Peyer's patch (tissue), 4 donors: Measurements from ENCODE around the gene RERE. TPM values are rescaled to one million over a fixed set of nuclear protein-coding genes. Genes with fewer than 3 reads are reported as not detected.
A peak's percentile ranks its signal among the peaks of the same experiment; 100 is the strongest.

Source experiments
- DNase-seq, 3 donors: peaks; one replicate each; pipeline ENCODE4 v3.0.0-alpha.2; 2017 to 2019
- H3K27ac ChIP-seq, 4 donors: fragments of 200-600 bp; sonication (generic); one replicate each; pipeline ENCODE4 v1.5.1; 2016 to 2019
- H3K27me3 ChIP-seq, 2 donors: fragments of 200-600 bp; sonication (generic); one replicate each; pipeline ENCODE4 v1.5.1; 2019
- H3K36me3 ChIP-seq, 3 donors: fragments of 200-600 bp; sonication (generic); one replicate each; pipeline ENCODE4 v1.5.1; 2016 to 2019
- H3K4me1 ChIP-seq, 4 donors: fragments of 200-600 bp; sonication (generic); one replicate each; pipeline ENCODE4 v1.5.1; 2016 to 2019
- H3K4me3 ChIP-seq, 4 donors: fragments of 200-600 bp; sonication (generic); 1 replicate in 3 of 4; 2 replicates in 1 of 4; pipeline ENCODE4 v1.5.1; 2016 to 2019; ENCODE audit warnings: mild to moderate bottlenecking in 1 of 4
- H3K9me3 ChIP-seq, 4 donors: fragments of 200-600 bp; sonication (generic); one replicate each; pipeline ENCODE4 v1.5.1; 2016 to 2019; ENCODE audit warnings: mild to moderate bottlenecking in 1 of 4
- POLR2A ChIP-seq, 2 donors: fragments of 450-650 bp; IDR thresholded peaks; one replicate each; pipeline ENCODE4 v1.5.1; 2017; ENCODE audit warnings: antibody characterized with exemption in 2 of 2, mild to moderate bottlenecking in 2 of 2, moderate library complexity in 2 of 2
- total RNA-seq, 4 donors: library from RNA; depleted of rRNA; stranded (reverse); fragments of >200 nt; gene quantifications; one replicate each; pipeline ENCODE4 v1.1.0, GENCODE V29; 2016
- TF ChIP-seq, protein P1 (sequence below), 6 experiments: fragments of 450-650 bp in 4 of 6; fragments of 200-600 bp in 2 of 6; sonication (generic) in 1 of 6; IDR thresholded peaks; one replicate each; pipeline ENCODE4 v1.5.1; 2017 to 2019; ENCODE audit warnings: antibody characterized with exemption in 6 of 6, mild to moderate bottlenecking in 3 of 6, moderate library complexity in 1 of 6

Gene RERE
- total RNA-seq, 4 donors from 2014 or later, result 98.5 to 528 (median 110) TPM

DNA sequence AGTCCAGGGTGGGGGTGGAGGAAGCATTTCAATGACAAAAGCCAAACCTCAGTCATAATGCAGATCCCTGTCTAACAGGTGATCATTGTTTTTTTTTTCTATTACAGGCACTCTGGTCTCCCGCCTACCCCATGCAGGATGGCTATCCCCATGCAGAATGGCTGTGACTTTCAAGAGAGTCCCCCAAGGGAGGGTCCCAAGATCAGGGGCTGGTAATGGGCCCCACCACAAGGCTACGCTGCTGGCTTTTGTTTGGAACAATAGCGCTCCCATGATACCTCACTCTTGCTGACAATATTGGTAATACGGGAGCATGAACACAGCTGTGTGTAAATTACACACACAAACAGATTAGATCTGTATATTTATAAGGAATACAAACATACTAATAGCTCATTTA is 380.1 kb downstream of the RERE start:
- DNase-seq, result no peak
- Histone ChIP-seq H3K27ac (no peak overlapping the region), H3K9me3 (no peaks in the 10 kb centered on the region), H3K27me3 (no peaks in the 10 kb centered on the region), H3K4me1 (peaks cover 0 to 13% (median 2%) of the 10 kb centered on the region in 4 donors), H3K4me3 (no peak overlapping the region), H3K36me3 (no peaks in the 10 kb centered on the region)
- no peak for TF ChIP-seq POLR2A (IDR thresholded peaks at IDR 0.05)
- TF ChIP-seq, protein P1, sequence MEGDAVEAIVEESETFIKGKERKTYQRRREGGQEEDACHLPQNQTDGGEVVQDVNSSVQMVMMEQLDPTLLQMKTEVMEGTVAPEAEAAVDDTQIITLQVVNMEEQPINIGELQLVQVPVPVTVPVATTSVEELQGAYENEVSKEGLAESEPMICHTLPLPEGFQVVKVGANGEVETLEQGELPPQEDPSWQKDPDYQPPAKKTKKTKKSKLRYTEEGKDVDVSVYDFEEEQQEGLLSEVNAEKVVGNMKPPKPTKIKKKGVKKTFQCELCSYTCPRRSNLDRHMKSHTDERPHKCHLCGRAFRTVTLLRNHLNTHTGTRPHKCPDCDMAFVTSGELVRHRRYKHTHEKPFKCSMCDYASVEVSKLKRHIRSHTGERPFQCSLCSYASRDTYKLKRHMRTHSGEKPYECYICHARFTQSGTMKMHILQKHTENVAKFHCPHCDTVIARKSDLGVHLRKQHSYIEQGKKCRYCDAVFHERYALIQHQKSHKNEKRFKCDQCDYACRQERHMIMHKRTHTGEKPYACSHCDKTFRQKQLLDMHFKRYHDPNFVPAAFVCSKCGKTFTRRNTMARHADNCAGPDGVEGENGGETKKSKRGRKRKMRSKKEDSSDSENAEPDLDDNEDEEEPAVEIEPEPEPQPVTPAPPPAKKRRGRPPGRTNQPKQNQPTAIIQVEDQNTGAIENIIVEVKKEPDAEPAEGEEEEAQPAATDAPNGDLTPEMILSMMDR (IDR thresholded peaks at IDR 0.05), result no peak

DNA sequence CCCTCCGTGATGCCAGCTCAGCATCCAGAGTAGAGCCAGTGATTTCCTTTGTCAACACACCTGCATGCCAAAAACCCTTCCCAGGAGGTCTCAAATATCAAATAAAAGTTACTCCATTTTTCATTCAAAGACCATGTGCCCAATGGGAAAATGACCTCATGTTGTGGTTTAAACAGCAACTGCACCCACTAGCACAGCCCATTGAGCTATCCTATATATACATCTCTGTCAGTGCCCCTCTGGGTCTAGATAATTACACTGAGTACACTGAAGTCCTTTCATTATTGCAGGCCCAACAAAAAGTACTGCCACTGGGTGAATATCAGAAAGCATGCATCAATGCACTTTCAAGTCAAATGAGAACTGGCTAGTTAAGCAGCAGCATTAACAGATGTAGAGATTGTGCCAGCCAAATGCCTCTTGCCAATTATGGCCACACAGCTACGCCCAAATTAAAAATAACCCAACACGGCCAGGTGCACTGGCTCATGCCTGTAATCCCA is 381.8 kb downstream of the RERE start:
- H3K36me3 ChIP-seq, result no peaks in the 10 kb centered on the region
- H3K27me3 ChIP-seq, result no peaks in the 10 kb centered on the region
- no peaks in the 10 kb centered on the region for H3K9me3 ChIP-seq
- no peak overlapping the region for H3K27ac ChIP-seq
- H3K4me3 ChIP-seq, result no peak overlapping the region
- H3K4me1 ChIP-seq, result peaks cover 0 to 13% (median 5%) of the 10 kb centered on the region in 4 donors
- TF ChIP-seq, protein P1 (IDR thresholded peaks at IDR 0.05), result no peak
- no peak for TF ChIP-seq POLR2A (IDR thresholded peaks at IDR 0.05)
- DNase-seq, result no peak

GRCh38 chr1:8434101-8434500 is 383.3 kb downstream of the RERE start:
- no peaks in the 10 kb centered on the region for H3K27me3 ChIP-seq
- TF ChIP-seq, protein P1 (IDR thresholded peaks at IDR 0.05), result no peak
- TF ChIP-seq POLR2A (IDR thresholded peaks at IDR 0.05), result no peak
- H3K4me1 ChIP-seq, result peaks cover 0 to 7% (median 3%) of the 10 kb centered on the region in 4 donors
- H3K4me3 ChIP-seq, result no peak overlapping the region
- H3K36me3 ChIP-seq, result no peaks in the 10 kb centered on the region
- no peak for DNase-seq
- H3K9me3 ChIP-seq, result no peaks in the 10 kb centered on the region
- no peak overlapping the region for H3K27ac ChIP-seq

- no peaks in the 10 kb centered on the region for H3K27me3 ChIP-seq
- no peak overlapping the region for H3K4me3 ChIP-seq
- peaks cover 0 to 18% (median 4%) of the 10 kb centered on the region in 4 donors for H3K4me1 ChIP-seq
- no peaks in the 10 kb centered on the region for H3K36me3 ChIP-seq
- no peak for TF ChIP-seq POLR2A (IDR thresholded peaks at IDR 0.05)
- TF ChIP-seq, protein P1 (IDR thresholded peaks at IDR 0.05), result no peak
- no peak overlapping the region for H3K27ac ChIP-seq
- H3K9me3 ChIP-seq, result no peaks in the 10 kb centered on the region
- DNase-seq, result no peak
Observed at GRCh38 chr1:8431784-8432183, 385.7 kb downstream of the RERE start.

DNA sequence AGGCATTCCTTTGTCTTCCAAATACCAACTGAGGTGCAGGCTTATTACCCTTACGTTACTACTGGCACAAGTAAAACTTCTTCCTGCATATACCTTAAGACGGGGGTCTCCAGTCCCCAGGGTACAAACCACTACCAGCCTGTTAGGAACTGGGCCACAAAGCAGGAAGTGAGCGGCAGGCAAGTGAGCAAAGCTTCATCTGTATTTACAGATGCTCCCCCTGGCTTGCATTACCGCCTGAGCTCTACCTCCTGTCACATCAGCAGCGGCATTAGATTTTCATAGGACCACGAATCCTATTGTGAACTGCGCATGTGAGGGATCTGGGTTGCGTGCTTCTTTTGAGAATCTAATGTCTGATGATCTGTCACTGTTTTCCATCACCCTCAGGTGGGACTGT is 386.4 kb downstream of the RERE start:
- TF ChIP-seq, protein P1 (IDR thresholded peaks at IDR 0.05), result peak in 2 of 6 experiments; percentile 5 to 11
- TF ChIP-seq POLR2A (IDR thresholded peaks at IDR 0.05), result no peak
- Histone ChIP-seq H3K27ac (peak overlapping the region in 1 of 4 donors; percentile 22), H3K27me3 (no peaks in the 10 kb centered on the region), H3K4me1 (peaks cover 0 to 22% (median 6%) of the 10 kb centered on the region in 4 donors), H3K4me3 (no peak overlapping the region), H3K36me3 (no peaks in the 10 kb centered on the region), H3K9me3 (no peaks in the 10 kb centered on the region)
- peak in 2 of 3 donors; percentile 59 to 67 for DNase-seq
